ENCODE results near the gene HINT2. TPM values are rescaled to one million over a fixed set of nuclear protein-coding genes. Genes with fewer than 3 reads are reported as not detected.

Gene HINT2
- total RNA-seq, 1 experiment from 2014 or later: 35.9 TPM

- Mint-ChIP-seq H3K4me3 (peak overlapping the region; percentile 53 to 67; a peak in 4 of 5 replicates), H3K4me1 (peaks cover 17 to 22% of the 10 kb centered on the region in 2 experiments), H3K9me3 (no peaks in the 10 kb centered on the region), H3K27ac (no peak overlapping the region), H3K36me3 (ENCODE audit: insufficient read depth in 1 of 3, low read depth in 3 of 3) (no peaks in the 10 kb centered on the region; a peak in 1 of 7 replicates), H3K27me3 (ENCODE audit: low read depth) (peaks cover 4% of the 10 kb centered on the region)
- H3T11ph ChIP-seq (ENCODE audit: low read length): no peak overlapping the region
- no peak overlapping the region for H2BK12ac ChIP-seq (ENCODE audit: insufficient read length, low read depth, low read length)
- H2BK120ac ChIP-seq (ENCODE audit: low read depth, low read length, poor library complexity, severe bottlenecking): no peak overlapping the region
- no peak overlapping the region for H3K56ac ChIP-seq (ENCODE audit: insufficient read length, low read depth, low read length)
- H4K20me1 ChIP-seq (ENCODE audit: control insufficient read depth, insufficient read depth, insufficient read length): no peaks in the 10 kb centered on the region
- no peaks in the 10 kb centered on the region for H3K4me1 ChIP-seq (ENCODE audit: insufficient read depth, low read length)
- peaks cover 3% of the 10 kb centered on the region for H3K23me2 ChIP-seq (ENCODE audit: insufficient read length, low read depth, low read length, poor library complexity, severe bottlenecking)
- no peak overlapping the region for H3K27ac ChIP-seq (ENCODE audit: insufficient read length, low read depth, low read length)
- no peak overlapping the region for H4K91ac ChIP-seq (ENCODE audit: insufficient read length, low read depth, low read length)
- H2AFZ ChIP-seq (ENCODE audit: low read length): no peak overlapping the region
- H3K4ac ChIP-seq (ENCODE audit: low read depth, low read length): no peak overlapping the region
- H3K79me1 ChIP-seq (ENCODE audit: insufficient read depth, low read depth, low read length, poor library complexity, severe bottlenecking): no peaks in the 10 kb centered on the region
- no peak overlapping the region for H2BK5ac ChIP-seq (ENCODE audit: insufficient read length, low read length)
- H3K9ac ChIP-seq (ENCODE audit: extremely low read depth, insufficient read length, low read length): no peak overlapping the region
- H3K9me3 ChIP-seq (ENCODE audit: control insufficient read depth, low read depth, low read length): no peaks in the 10 kb centered on the region
- no CpG with 5 or more reads among the region's 34 CpGs for WGBS (ENCODE audit: extremely low coverage, insufficient read length, low lambda C conversion rate)
- no peak overlapping the region for H2AK5ac ChIP-seq (ENCODE audit: insufficient read length, low read length)
- no peak overlapping the region for H4K8ac ChIP-seq (replicated peaks; ENCODE audit: insufficient read length, low read depth, low read length)
- H3K4me2 ChIP-seq (ENCODE audit: insufficient read depth, insufficient read length, low read length): peak overlapping the region; percentile 52
- no peak overlapping the region for H3K18ac ChIP-seq (ENCODE audit: insufficient read length, low read depth, low read length)
- no peak for DNase-seq
- H4K5ac ChIP-seq (ENCODE audit: insufficient read length, low read depth, low read length): no peak overlapping the region
- no peak overlapping the region for H3K14ac ChIP-seq (ENCODE audit: insufficient read depth, low read length)
- no peak for TF ChIP-seq CTCF (conservative IDR thresholded peaks at IDR 0.05)
- H2BK15ac ChIP-seq (ENCODE audit: low read depth, low read length): no peak overlapping the region
- H3K79me2 ChIP-seq (ENCODE audit: insufficient read depth, low read length): no peaks in the 10 kb centered on the region
- no peaks in the 10 kb centered on the region for H3K27me3 ChIP-seq (ENCODE audit: insufficient read depth, low read length)
- H2BK20ac ChIP-seq (ENCODE audit: low read depth, low read length, poor library complexity, severe bottlenecking): no peak overlapping the region
- H3K23ac ChIP-seq (ENCODE audit: insufficient read length, low read depth, low read length): no peak overlapping the region
Observed at GRCh38 chr9:35792024-35792813, 22.6 kb downstream of the HINT2 start.

Measured in H9 (cell line).